Iris pigment epithelial cell (primary cell): ENCODE measurements around the gene TMEM221.
A peak's percentile ranks its signal among the peaks of the same experiment; 100 is the strongest.

Experiments used
- DNase-seq: peaks from one replicate; pipeline ENCODE4 v3.0.0-alpha.2; 2011; ENCODE audit warnings: low read depth

The TMEM221 gene

GRCh38 chr19:17441241-17442021 is 7.0 kb downstream of the TMEM221 start:
- DNase-seq: peak; percentile 38

- no peak for DNase-seq
Observed at GRCh38 chr19:17436874-17437267, 11.6 kb downstream of the TMEM221 start.

- DNase-seq: no peak
Observed at GRCh38 chr19:17436094-17436873, 12.2 kb downstream of the TMEM221 start.

GRCh38 chr19:17435218-17435617 is 13.2 kb downstream of the TMEM221 start:
- DNase-seq: no peak

GRCh38 chr19:17431417-17431816 is 17.1 kb downstream of the TMEM221 start:
- DNase-seq: no peak

- no peak for DNase-seq
Observed at GRCh38 chr19:17429641-17430113, 18.8 kb downstream of the TMEM221 start.

- DNase-seq: peak; percentile 41
Observed at GRCh38 chr19:17424743-17425365, 23.6 kb downstream of the TMEM221 start.

- no peak for DNase-seq
Observed at GRCh38 chr19:17423429-17424208, 24.8 kb downstream of the TMEM221 start.

- no peak for DNase-seq
Observed at GRCh38 chr19:17421942-17422341, 26.5 kb downstream of the TMEM221 start.

GRCh38 chr19:17420475-17420924 is 28.0 kb downstream of the TMEM221 start:
- DNase-seq: no peak

- DNase-seq: peak; percentile 99
Observed at GRCh38 chr19:17419621-17420474, 28.6 kb downstream of the TMEM221 start, which contains the start of gene MVB12A. MVB12A (plus strand) TSS chr19:17420047; CDS start chr19:17420136, 89 bp downstream.

- no peak for DNase-seq
Observed at GRCh38 chr19:17419154-17419620, 29.3 kb downstream of the TMEM221 start.

- no peak for DNase-seq
Observed at GRCh38 chr19:17418710-17419109, 29.8 kb downstream of the TMEM221 start.

GRCh38 chr19:17415121-17415520 is 33.3 kb downstream of the TMEM221 start:
- DNase-seq: no peak

GRCh38 chr19:17414097-17414496 is 34.4 kb downstream of the TMEM221 start:
- DNase-seq: no peak

GRCh38 chr19:17411801-17412200 is 36.7 kb downstream of the TMEM221 start:
- no peak for DNase-seq

- no peak for DNase-seq
Observed at GRCh38 chr19:17409990-17410389, 38.5 kb downstream of the TMEM221 start.

GRCh38 chr19:17406887-17407196 is 41.6 kb downstream of the TMEM221 start:
- DNase-seq: no peak

- DNase-seq: peak; percentile 35
Observed at GRCh38 chr19:17406046-17406886, 42.2 kb downstream of the TMEM221 start.
